ENCODE data around the gene NRARP.

GRCh38 chr9:137276473-137277328, 25.4 kb downstream of the NRARP start:
- TF ChIP-seq, protein P1, sequence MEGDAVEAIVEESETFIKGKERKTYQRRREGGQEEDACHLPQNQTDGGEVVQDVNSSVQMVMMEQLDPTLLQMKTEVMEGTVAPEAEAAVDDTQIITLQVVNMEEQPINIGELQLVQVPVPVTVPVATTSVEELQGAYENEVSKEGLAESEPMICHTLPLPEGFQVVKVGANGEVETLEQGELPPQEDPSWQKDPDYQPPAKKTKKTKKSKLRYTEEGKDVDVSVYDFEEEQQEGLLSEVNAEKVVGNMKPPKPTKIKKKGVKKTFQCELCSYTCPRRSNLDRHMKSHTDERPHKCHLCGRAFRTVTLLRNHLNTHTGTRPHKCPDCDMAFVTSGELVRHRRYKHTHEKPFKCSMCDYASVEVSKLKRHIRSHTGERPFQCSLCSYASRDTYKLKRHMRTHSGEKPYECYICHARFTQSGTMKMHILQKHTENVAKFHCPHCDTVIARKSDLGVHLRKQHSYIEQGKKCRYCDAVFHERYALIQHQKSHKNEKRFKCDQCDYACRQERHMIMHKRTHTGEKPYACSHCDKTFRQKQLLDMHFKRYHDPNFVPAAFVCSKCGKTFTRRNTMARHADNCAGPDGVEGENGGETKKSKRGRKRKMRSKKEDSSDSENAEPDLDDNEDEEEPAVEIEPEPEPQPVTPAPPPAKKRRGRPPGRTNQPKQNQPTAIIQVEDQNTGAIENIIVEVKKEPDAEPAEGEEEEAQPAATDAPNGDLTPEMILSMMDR (IDR thresholded peaks at IDR 0.05; ENCODE audit: control extremely low read depth in 1 of 3, insufficient read depth in 1 of 3, low read depth in 1 of 3, low read length in 3 of 3), result no peak
- no peak for TF ChIP-seq TAF7 (optimal IDR thresholded peaks at IDR 0.05; ENCODE audit: borderline replicate concordance, low read depth, low read length)
